ENCODE results near the gene EML4. TPM values are rescaled to one million over a fixed set of nuclear protein-coding genes. Genes with fewer than 3 reads are reported as not detected.
"Not testable (repeated sequence)": the region's sequence is repeated elsewhere in the genome, so short reads cannot be mapped to it uniquely, and the experiment has no call there.

Gene EML4
- total and polyA plus RNA-seq, 11 donors = 2.3 to 32.8 (median 5.6) TPM

DNA sequence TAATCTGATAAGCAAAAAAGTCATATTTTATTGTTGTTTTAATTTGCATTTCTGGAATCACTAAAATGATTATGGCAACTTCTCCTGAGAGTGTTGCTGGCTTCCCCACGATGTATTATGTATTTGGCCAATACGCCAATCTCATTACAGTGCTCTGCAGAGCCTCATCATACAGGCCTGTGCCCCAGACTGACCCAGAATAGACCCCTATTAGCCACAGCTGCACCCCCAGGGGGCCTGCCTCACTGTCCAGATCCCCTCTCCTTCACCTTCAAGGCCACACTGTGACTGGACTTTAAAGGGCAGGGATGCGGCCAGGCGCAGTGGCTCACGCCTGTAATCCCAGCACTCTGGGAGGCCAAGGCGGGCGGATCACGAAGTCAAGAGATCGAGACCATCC is 209.3 kb downstream of the EML4 start:
- no peak for DNase-seq
- WGBS, 4 donors = 96 to 97% (median 97%) methylated on average over 9 of the region's 9 CpGs
- intact Hi-C loops (cut with DNase I) = no loop called here

DNA sequence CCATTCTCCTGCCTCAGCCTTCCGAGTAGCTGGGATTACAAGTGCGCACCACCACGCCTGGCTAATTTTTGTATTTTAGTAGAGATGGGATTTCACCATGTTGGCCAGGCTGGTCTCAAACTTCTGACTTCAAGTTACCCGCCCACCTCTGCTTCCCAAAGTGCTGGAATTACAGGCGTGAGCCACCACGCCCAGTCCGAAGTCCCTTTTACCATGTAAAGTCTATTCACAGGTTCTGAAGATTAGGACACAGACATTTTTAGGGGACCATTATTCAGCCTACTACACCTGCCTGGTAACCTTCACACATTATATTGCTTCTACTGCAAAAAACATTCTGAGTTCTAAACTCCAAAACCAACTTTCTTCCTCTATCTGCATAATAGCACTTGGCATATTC is 210.9 kb downstream of the EML4 start:
- intact Hi-C loops (cut with DNase I); DNase-seq; H3K36me3 ChIP-seq; H3K27me3 ChIP-seq; H3K4me3 ChIP-seq; ATAC-seq; H3K4me1 ChIP-seq; H3K27ac ChIP-seq; H3K9me3 ChIP-seq: not testable (repeated sequence)
- 93 to 96% (median 95%) methylated on average over 7 of the region's 7 CpGs for WGBS, 4 donors

More for the DNA sequence above, 209.3 kb downstream of the EML4 start:
- Histone ChIP-seq H3K27me3 (no peaks in the 10 kb centered on the region), H3K9me3 (no peaks in the 10 kb centered on the region), H3K4me3 (no peak overlapping the region), H3K4me1 (no peaks in the 10 kb centered on the region), H3K27ac (no peak overlapping the region), H3K36me3 (no peaks in the 10 kb centered on the region)
- TF ChIP-seq POLR2A (IDR thresholded peaks at IDR 0.05) = no peak
- TF ChIP-seq, protein P1, sequence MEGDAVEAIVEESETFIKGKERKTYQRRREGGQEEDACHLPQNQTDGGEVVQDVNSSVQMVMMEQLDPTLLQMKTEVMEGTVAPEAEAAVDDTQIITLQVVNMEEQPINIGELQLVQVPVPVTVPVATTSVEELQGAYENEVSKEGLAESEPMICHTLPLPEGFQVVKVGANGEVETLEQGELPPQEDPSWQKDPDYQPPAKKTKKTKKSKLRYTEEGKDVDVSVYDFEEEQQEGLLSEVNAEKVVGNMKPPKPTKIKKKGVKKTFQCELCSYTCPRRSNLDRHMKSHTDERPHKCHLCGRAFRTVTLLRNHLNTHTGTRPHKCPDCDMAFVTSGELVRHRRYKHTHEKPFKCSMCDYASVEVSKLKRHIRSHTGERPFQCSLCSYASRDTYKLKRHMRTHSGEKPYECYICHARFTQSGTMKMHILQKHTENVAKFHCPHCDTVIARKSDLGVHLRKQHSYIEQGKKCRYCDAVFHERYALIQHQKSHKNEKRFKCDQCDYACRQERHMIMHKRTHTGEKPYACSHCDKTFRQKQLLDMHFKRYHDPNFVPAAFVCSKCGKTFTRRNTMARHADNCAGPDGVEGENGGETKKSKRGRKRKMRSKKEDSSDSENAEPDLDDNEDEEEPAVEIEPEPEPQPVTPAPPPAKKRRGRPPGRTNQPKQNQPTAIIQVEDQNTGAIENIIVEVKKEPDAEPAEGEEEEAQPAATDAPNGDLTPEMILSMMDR (IDR thresholded peaks at IDR 0.05) = no peak
- ATAC-seq = no peak

- Histone ChIP-seq H3K27ac (no peak overlapping the region), H3K27me3 (no peaks in the 10 kb centered on the region), H3K9me3 (no peaks in the 10 kb centered on the region), H3K4me3 (no peak overlapping the region), H3K36me3 (no peaks in the 10 kb centered on the region), H3K4me1 (no peaks in the 10 kb centered on the region)
- 81 to 89% (median 83%) methylated on average over 4 of the region's 4 CpGs for WGBS, 4 donors
- intact Hi-C loops (cut with DNase I) = no loop called here
- DNase-seq (no peak), ATAC-seq (no peak)
- TF ChIP-seq, protein P1 (IDR thresholded peaks at IDR 0.05) = no peak
- no peak for TF ChIP-seq POLR2A (IDR thresholded peaks at IDR 0.05)
Measured at GRCh38 chr2:42382144-42382543, 213.0 kb downstream of the EML4 start.

Other genes with a start within 250 kb of the EML4 start
- gene PKDCC, start 121.3 kb upstream of the EML4 start, total RNA-seq = 100 to 1,000 TPM in 1 of 9 donors, 10 to 100 TPM in 8; 22.7 to 124 (median 53.0) TPM
- 10 to 100 TPM; 62.4 to 84.2 TPM for gene PKDCC, start 121.3 kb upstream of the EML4 start, polyA plus RNA-seq
- gene COX7A2L, start 191.9 kb downstream of the EML4 start, total RNA-seq = 100 to 1,000 TPM in 5 of 9 donors, 10 to 100 TPM in 4; 87.0 to 138 (median 105) TPM
- 100 to 1,000 TPM in 1 of 2 donors, 10 to 100 TPM in 1; 57.2 to 122 TPM for gene COX7A2L, start 191.9 kb downstream of the EML4 start, polyA plus RNA-seq

Measured in heart left ventricle (tissue), 16 donors.